Omental fat pad (tissue), 4 donors: ENCODE results near the gene ARF1. TPM values are rescaled to one million over a fixed set of nuclear protein-coding genes. Genes with fewer than 3 reads are reported as not detected.

ENCODE experiments used
- ATAC-seq: fragments of 150-250 bp; one replicate; pipeline ENCODE4 v1.9.1; 2016; ENCODE audit warnings: mild to moderate bottlenecking, moderate library complexity; ENCODE audit not compliant: low FRiP score
- DNase-seq: peaks from one replicate; pipeline ENCODE4 v3.0.0-alpha.2; 2019; ENCODE audit warnings: low spot score
- total RNA-seq, 4 donors: library from RNA; depleted of rRNA; stranded (reverse); fragments of >200 nt; gene quantifications; one replicate each; pipeline ENCODE4 v1.1.0, GENCODE V29; 2016
- TF ChIP-seq, protein P1 (sequence below), 3 donors: fragments of 450-650 bp; IDR thresholded peaks; one replicate each; pipeline ENCODE4 v1.5.1; 2016 to 2017; ENCODE audit warnings: antibody characterized with exemption in 3 of 3, mild to moderate bottlenecking in 3 of 3, moderate library complexity in 2 of 3

Gene ARF1
- total RNA-seq, 4 donors from 2014 or later, result 273 to 440 (median 369) TPM

DNA sequence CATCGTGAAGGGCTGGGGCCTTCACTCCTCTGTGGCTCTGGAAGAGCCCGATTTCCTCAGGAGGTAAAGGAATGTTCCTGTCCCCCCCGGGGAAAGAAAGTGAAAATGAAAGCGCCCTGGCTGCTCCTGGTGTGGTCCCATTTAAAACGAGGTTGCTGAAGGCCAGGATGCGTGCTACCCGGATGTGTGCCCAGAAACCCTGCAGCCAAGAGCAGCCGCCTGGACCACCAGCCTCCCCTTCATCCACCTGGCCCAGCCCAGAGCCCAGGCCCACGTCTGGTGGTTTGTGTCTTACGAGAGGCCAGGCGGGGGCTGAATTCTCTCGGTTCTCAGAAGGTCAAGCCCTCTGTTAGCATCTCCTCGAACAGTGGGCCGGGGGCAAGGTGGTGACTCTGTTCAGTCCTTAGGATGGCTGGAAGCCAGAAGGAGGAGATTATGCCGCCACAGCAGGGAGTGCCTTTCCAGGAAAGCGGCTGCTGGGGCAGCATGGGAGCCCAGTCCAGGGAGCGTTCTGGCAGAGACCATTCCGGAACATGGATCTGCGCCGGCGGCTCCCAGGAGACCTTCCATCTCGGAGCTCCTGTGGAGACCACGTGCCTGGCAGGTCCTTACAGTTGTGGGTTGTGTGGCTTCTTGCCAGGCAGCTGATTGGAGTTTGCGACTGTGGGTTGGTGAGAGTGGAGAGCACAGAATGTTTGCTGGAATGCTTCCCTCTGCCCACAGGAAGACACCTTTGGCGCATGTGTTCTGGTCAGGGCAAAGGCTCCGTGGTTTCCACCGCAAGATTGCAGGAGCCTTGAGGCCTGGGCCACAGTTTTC is 58.9 kb downstream of the ARF1 start:
- TF ChIP-seq, protein P1, sequence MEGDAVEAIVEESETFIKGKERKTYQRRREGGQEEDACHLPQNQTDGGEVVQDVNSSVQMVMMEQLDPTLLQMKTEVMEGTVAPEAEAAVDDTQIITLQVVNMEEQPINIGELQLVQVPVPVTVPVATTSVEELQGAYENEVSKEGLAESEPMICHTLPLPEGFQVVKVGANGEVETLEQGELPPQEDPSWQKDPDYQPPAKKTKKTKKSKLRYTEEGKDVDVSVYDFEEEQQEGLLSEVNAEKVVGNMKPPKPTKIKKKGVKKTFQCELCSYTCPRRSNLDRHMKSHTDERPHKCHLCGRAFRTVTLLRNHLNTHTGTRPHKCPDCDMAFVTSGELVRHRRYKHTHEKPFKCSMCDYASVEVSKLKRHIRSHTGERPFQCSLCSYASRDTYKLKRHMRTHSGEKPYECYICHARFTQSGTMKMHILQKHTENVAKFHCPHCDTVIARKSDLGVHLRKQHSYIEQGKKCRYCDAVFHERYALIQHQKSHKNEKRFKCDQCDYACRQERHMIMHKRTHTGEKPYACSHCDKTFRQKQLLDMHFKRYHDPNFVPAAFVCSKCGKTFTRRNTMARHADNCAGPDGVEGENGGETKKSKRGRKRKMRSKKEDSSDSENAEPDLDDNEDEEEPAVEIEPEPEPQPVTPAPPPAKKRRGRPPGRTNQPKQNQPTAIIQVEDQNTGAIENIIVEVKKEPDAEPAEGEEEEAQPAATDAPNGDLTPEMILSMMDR (IDR thresholded peaks at IDR 0.05), result no peak
- no peak for DNase-seq
- no peak for ATAC-seq

DNA sequence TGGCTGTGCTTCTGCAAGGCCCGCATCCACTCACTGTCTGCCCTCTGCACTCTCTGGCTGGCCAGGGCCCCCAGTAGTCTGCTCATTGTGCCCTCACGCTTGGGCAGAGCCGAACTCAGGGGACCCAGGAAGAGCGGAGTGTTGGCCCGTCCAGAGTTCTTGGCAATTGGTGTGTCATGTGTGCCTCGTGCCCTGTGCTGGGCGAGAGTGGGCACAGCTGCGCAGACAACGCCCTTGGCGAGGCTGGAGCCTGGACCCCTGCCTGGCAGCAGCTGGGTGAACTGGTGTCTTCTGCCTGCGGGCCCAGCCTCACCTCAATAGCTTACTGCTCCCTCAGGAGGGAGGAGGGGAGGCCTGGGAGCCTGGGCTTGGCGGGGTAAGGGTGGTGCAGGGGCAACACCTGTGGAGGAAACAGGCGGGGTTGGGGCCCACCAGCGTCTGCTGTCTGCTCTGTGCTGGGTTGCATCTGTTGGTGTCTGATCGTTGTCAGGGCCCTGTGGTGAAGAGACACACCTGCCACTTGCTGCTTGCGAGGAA is 59.7 kb downstream of the ARF1 start:
- ATAC-seq (no peak), DNase-seq (no peak)
- TF ChIP-seq, protein P1 (IDR thresholded peaks at IDR 0.05), result no peak

DNA sequence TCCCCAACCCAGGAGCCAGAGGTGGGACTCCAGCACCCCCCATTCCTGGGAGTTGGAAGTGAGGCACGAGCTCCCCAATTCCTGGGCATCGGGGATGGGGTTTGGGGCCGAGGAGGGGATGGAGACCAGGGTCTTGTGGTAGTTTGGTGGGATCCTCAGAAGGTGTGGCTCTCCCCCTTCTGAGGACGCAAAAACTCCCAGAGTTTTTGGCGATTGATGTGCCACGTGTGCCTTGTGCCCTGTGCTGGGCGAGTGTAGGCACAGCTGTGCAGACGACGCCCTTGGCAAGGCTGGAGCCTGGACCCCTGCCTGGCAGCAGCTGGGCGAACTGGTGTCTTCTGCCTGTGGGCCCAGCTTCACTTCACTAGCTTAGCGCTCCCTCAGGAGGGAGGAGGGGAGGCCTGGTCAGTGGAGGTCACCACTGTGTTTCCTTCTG is 60.2 kb downstream of the ARF1 start:
- TF ChIP-seq, protein P1 (IDR thresholded peaks at IDR 0.05), result no peak
- DNase-seq, result no peak
- no peak for ATAC-seq

DNA sequence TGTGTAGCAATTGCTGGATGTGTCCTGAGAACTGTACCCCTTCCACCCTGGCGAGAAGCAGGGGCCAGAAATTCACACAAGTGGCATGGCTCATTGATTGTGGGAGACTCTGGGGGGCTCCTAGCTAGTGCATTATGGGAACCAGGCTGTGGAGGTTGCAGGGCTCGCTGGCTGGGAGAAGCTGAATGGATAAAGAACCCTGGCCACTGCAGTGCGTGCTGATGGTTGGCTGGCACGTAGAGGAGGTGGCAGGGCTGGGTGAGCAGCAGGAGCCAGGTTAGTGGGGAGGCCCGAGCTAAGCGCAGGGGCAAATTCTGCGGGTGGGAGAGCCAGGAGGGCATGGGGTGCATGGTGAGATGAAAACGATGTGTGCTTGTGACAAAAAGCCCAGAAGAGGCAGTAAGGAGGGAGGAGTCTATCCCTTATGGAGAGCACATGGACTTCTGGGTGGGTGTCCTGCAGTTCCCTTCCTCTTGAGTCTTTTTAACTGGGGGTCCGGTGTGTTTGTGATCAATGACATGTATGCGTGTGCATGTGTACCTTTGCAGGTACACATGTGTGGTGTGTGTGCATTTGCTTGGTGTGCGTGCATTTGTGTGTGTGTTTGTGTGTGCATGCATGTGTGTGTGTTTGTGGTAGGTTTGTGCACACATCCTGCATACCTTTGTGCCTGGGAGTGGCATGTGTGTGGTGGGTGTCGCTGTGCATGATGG is 61.1 kb downstream of the ARF1 start:
- ATAC-seq, result no peak
- TF ChIP-seq, protein P1 (IDR thresholded peaks at IDR 0.05), result no peak
- DNase-seq, result no peak

DNA sequence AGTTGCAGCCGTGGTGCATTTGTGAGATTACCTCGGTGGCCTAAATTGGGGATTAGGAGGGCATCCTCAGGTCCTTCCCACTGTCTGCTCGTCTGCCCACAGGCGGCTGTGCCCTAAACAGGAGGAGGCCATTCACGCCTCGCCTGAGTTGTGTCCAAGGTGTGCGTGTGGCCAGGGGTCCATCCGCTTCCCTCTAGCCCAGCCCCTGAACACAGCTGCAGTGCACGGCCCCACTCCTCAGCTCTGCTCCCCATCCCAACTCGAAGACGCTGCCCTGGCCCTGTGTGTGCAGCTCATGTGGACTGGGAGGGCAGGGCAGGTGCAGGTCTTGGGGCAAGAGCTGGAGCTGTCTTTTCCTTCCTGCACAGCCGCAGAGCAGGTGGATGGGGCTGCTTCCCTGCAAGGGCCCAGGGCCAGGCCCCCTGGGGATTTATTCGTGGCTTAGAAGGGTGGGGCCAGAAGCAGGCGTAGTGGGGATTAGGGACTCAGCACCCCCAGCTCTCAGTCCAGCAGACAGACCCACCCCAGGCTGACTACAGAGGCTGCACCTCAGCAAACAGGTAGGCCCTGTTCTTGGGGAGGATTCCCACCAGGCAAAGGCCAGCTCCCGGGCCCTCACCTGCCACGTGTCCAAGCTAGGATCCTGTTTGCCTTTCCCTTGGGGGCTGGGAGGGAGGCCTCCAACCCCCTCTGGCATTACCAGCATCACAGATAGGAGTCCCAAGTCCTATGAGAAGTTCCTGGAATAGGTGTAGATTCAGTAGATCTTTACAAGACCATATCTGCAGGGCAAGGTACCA is 61.9 kb downstream of the ARF1 start:
- ATAC-seq (no peak), DNase-seq (no peak)
- TF ChIP-seq, protein P1 (IDR thresholded peaks at IDR 0.05), result no peak

DNA sequence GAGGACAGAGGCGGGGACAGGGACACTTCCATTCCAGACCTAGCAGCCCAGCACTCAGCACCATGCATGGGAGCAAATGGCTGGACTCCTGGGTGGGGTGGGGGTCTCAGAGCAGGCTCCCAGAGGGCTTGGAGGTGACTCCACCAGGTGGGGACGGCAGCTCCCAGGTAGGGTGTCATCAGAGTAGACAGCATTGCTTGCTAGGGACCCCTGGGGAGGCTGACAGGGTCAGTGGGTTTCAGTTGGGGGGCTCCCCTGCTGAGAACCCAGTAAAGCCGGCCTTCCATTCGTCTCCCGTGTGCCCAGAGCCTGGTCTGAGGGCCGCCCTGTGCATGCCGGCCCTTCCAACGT is 62.5 kb downstream of the ARF1 start:
- TF ChIP-seq, protein P1 (IDR thresholded peaks at IDR 0.05), result no peak
- DNase-seq (no peak), ATAC-seq (no peak)
